Raji (cell line): ENCODE data around the gene OR2A5.

Source experiments
- POLR2A ChIP-seq: IDR thresholded peaks from 2 replicates; pipeline ENCODE4 v1.6.1; 2011; ENCODE audit warnings: low read depth, low read length, control low read depth; ENCODE audit not compliant: insufficient read depth

The OR2A5 gene

DNA sequence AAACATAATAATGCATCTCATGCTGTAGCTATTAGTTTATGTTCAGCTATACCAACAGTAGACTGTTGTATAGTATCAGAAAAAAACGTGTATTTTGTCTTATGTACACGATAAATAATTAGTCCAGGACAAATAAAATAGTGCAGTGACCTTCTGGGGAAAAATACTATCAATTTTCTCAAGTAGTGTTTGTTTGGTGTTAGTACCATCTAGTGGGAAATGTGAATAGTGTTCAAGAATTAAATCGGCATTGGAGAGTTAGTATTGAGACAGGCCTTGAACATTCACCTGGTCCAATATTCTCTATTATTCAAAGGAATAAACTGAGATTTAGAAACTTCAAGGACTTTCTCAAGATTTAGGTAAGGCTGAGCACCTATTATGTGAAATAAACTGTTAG, 21.7 kb upstream of the OR2A5 start:
- TF ChIP-seq POLR2A = no peak

DNA sequence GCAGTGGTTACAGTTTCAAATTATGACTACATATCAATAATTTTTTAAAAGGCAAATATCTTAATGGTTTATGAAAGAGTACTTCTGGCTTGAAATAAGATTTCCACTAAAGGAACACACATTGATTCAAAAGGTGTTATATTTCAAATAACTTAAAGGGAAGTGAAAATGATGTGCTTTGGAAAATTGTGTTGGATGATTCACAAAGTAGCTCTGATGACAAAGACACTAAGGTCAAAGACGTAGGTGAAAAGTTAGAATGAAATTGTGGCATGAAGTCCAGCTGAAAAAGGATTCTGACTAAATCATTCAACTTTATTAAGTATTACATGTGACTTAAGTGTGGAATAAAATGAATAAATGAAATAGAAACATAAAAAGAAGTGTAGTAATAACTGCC, 20.8 kb upstream of the OR2A5 start:
- TF ChIP-seq POLR2A = no peak

DNA sequence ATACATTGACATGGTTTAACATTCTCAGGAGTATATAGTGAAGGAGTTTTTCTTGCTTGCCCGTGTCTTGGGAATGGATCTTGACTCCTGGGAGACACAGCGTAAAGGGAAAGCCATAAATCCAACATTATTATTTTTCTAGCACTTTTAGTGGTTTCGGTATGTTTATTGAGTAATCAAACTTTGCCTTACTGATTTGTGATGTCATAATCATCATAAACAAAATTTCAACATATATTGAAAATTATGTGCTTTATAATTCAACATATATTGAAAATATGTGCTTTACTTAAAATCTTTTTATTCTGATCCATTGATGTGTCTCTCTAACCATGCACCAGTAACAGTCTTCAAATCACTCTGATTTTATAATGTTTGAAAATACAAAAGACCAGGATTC, 20.2 kb upstream of the OR2A5 start:
- no peak for TF ChIP-seq POLR2A

DNA sequence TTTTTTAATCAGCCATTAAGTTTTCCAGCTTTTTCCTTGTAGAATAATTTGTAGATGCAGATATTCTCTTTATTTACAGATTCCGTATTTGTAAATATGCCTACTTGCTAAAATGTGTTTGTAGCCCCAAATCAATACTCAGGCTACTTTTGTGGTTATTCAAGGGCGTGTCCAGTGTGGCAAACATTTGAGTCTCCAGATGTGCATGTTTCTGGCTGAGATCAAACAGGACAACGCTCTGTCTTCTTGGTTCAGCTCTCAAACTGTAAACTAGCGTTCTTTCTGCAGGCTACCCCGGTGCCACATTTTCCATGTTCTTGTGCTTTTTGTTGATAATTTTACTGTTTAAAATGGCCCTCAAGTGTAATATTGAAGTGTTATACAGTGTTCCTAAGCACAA, 16.2 kb upstream of the OR2A5 start:
- no peak for TF ChIP-seq POLR2A

DNA sequence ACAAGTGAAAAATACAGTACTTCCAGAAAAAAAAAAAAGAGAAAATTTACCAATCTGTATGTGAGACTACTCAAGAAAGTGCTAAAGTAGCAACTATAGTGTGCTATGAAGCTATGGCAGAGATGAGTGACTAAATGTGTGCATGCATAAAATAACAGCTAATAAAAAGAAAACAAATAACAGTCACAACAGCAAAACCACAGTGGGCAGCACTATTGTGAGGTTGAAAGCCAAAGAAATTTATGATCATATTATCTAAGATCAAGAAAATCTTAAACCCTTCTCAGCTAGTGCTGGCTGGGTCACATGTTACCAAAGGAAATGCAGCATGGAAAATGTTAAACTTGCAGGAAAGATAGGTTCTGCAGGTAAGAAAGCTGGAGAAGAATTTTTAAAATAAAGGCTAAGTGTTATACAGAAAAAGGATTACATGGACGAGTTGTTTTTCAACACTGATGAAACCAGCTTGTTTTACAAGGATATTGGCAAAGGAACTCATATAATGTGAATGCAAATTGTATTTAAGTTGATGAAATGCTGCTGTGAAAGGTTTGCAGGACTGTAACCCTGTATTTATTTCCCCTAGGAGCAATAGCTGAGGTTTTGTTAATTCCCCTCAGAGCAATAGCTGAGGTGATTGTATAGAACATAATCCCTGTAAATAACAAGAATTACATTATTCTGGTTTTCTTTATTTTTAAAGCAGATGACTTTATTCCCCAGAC, 15.6 kb upstream of the OR2A5 start:
- TF ChIP-seq POLR2A = no peak

DNA sequence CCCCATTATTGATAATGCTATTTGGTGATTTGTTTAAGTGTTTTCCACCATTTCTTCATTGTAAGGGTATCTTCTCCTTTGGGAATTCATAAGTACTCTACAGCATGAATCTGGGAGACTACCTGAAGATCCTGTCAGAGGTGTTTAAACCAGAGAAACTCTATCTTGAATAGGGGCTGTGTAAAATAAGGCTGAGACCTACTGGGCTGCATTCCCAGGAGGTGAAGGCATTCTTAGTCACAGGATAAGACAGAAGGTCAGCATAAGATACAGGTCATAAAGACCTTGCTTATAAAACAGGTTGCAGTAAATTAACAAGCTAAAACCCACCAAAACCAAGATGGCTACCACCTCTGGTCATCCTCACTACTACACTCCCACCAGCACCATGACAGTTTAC, 13.4 kb upstream of the OR2A5 start:
- no peak for TF ChIP-seq POLR2A

DNA sequence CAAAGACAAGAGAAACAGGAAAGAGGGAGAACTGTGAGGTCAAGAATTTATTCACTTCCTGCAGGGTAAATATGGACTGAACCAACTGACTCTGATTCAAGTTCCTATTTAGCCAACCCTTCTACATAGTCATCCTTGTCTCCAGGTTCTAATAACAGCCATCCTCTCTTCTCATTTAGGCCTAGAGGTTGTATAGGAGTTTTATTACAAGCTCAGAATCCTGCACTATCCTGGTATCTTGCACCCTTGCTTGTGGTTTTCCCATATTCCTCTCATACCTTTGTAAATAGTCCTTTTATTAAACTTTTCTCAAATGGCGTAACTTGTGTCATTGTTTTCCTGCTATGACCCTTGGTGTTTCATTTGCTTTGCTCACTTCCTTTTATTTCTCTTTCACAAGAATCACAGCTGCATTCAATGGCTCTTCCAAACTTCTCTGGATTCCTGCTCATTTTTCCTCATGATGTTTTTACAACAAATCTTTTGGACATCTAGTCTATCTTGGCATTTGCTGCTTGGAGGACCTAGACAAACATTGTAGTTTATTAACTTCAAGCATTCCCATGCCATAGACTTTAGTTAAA, 12.4 kb upstream of the OR2A5 start:
- TF ChIP-seq POLR2A = no peak

DNA sequence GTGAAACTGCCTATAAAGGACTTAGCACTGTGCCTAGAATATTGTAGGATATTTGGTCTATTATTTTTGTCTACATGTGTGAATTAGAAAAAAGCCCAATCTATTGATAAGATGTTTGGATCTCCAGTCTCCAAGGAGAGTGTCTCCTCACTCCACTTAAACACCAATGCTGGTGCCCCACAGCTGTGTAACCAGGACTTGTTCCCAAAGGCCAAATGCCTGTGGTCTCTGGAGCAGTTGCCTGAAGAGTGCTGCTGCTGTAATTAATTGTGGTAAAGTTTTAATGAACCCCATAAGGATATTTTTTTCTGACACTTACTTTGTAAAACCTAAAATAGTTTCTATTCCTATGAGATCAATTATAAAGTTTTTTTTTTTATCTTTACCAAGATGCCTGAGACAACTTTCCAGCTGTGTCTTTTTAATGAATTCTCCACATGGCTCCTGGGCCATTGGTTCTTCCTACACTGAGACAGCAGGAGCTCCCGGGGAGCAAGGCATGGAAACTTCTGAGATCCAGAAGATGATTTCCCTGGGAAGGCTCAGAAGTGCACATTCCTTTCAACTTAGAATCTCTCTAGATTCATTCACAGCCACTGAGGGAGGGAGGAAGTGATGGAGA, 11.2 kb upstream of the OR2A5 start:
- no peak for TF ChIP-seq POLR2A

DNA sequence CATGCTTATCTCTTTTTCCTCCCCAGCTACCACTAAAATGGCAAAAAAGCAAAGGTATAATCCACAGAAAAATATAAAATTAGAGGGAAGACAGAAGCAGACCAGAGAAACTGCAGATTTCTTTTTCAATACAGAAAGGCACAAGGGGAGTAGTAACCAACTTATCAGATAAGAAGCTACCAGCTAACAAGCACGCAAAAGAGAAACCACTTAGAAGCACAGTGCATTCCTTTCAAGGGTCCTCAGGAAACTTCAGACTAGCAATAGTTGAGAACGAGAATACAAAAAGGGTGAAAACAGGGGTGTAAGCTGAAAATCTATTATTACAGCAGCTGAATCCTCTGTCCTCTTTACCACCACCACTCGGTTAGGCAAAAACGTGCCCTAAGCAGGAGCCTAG, 9.9 kb upstream of the OR2A5 start:
- TF ChIP-seq POLR2A = no peak

DNA sequence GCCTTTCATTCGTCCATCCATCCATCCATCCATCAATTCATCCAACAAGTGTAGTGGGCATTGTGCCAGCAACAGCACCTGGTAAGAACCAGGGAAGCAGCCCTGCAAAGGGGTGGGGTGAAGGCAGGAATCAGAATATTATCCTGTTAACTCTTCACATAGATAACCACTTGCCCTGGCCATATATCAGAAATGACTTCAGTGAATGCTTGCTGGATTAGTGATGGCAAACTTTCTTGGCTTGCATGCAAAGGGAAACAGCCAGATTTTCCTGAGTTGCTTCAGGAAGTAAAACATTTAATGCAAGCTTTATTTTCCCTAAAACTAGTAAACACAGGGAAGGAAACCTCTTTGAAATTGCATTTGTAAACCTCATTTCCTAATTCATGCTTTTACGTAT, 743 bp downstream of the OR2A5 start:
- no peak for TF ChIP-seq POLR2A

DNA sequence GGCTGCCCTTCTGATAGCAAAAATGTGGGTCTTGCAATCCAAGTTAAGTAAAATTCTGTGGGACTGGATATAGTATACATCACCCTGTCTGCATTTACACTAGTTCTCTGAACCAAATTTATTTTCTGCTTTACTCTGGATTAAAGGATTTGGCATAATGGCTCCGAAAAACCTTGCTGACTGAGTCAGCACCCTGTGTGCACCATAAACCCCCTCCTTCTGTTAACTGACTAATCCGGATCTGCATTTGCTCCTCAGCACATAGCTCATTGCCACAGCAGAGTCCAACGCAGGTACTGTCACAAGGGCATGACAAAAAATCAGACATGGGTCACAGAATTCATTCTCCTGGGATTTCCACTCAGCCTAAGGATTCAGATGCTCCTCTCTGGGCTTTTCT, 1.3 kb downstream of the OR2A5 start:
- TF ChIP-seq POLR2A = no peak

DNA sequence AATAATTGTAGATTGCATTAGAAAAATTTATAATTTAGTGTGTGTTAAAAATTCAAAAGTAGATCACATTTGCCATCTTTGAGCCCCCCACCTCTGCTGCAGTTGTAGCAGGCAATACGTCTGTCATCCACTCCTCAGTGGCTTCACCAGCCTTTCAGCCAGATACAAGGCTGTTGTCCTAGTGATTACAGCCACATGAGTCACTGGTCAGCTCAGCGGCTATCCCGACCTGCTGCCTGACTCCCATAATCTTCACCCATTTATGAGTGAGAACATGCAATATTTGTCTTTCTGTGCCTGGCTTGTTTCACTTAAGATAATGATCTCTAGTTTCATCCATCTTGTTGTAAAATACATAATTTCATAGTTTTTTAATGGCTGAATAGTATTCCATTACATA, 9.2 kb downstream of the OR2A5 start:
- no peak for TF ChIP-seq POLR2A

DNA sequence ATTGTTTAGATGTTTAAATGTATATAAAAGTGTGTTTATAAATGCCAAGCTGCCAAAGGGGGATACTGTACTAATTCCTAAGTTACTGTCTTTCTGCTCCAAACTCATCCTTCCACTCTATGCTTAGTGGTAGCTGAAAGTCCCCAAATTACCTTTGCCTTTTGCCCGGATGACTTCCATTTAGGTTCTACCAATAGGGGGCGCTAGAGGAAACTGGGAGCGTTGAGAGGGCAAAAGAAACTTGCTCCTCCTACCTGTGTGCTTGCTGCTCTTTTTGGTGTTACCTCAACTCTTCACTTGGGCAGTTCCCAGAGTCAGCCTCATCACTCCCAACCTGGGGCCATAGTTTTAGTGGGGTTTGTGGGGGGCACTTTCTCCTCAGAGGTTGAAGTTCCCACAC, 15.0 kb downstream of the OR2A5 start:
- TF ChIP-seq POLR2A = no peak

DNA sequence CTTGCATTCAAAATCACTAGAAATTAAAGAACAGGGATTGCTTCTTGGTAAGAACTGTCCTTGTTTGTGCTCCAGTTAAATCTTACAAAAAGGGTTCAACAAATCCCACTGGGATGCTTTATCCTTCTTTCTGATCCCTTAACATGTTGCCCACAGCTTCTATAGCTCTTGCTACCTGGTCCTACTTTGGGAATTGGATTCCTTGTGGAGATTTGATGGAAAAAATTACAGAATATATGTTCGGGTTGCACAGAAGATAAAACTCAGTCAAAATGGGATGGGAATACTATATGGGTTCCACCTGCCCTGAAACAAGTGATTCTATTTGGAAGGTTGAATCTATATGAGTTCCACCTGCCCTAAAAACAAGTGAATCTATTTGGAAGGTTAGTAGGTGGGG, 20.8 kb downstream of the OR2A5 start, which contains the start of gene OR2A25:
Gene OR2A25, plus strand, starts transcription at position 301 of the 400 bp plus-strand sequence. CDS start 4,409 bp downstream, outside the sequence.
- no peak for TF ChIP-seq POLR2A

DNA sequence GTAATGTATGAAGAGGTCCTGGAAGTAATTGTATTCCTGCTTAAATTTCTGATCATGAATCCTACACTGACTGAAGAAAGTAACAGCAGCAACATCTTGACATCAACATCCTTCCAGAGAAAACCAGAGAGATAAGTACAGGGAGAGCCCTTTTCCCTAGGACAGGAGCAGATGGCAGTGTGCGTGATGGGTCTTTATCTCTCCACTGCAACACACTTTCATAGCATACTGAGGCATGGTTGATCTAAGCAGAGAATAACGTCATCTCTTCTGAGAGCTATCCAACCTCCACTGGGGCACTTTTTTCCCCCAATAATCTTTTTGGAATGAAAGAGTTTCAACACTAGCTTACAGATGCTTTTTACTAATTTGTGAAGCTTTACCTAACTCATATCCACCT, 21.2 kb downstream of the OR2A5 start:
- TF ChIP-seq POLR2A = no peak

DNA sequence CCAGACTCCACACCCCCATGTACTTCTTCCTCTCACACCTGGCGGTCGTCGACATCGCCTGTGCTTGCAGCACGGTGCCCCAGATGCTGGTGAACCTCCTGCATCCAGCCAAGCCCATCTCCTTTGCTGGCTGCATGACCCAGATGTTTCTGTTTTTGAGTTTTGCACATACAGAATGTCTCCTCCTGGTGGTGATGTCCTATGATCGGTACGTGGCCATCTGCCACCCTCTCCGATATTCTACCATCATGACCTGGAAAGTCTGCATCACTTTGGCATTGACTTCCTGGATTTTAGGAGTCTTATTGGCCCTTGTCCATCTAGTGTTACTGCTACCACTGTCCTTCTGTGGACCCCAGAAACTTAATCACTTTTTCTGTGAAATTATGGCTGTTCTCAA, 25.6 kb downstream of the OR2A5 start:
- no peak for TF ChIP-seq POLR2A
